Activated naive CD8-positive, alpha-beta T cell treated with anti-CD3 and anti-CD28 coated beads, Interleukin-2, amount 50 U/mL, for 24 hours (primary cell): ENCODE results near the gene PPP2R5A.

ENCODE experiments used
- ATAC-seq: fragments of 150-1000 bp; cut with Tn5 transposase; one replicate; pipeline ENCODE4 v1.10.0; 2021
- DNase-seq: peaks from one replicate; pipeline ENCODE4 v3.0.0; 2021
- H3K27ac Mint-ChIP-seq: one replicate; pipeline ENCODE4 v1.8.0; 2021; ENCODE audit warnings: mild to moderate bottlenecking, mixed read lengths
- H3K27me3 Mint-ChIP-seq: one replicate; pipeline ENCODE4 v1.8.0; 2021; ENCODE audit warnings: mixed read lengths
- H3K36me3 Mint-ChIP-seq: one replicate; pipeline ENCODE4 v1.8.0; 2021; ENCODE audit warnings: low read depth, mixed read lengths
- H3K4me1 Mint-ChIP-seq: one replicate; pipeline ENCODE4 v1.8.0; 2021; ENCODE audit warnings: mixed read lengths
- H3K4me3 Mint-ChIP-seq: one replicate; pipeline ENCODE4 v1.8.0; 2021; ENCODE audit warnings: mild to moderate bottlenecking, moderate library complexity, mixed read lengths
- H3K9me3 Mint-ChIP-seq: one replicate; pipeline ENCODE4 v1.8.0; 2021; ENCODE audit warnings: mixed read lengths

The PPP2R5A gene

DNA sequence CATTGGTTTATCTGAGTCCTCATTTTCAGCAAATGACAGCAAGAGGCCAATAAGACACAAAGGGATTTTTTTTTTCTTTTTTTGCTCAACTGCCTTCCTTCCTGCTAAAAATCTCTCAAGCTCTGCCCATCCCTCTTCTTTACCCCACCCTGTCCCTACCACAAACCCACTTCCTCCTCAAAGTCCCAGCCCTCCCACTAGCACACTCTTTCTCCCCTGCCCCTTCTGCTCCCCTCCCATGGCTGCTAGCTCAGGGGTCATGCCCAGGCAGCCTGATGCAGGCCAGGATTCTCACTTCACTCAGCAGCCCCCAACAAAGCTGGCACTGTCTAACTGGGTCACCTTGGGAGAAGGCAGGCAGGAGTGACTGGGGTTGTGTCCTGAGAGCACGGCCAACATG, 28.8 kb upstream of the PPP2R5A start:
- no peaks in the 10 kb centered on the region for H3K36me3 Mint-ChIP-seq
- H3K27ac Mint-ChIP-seq, result peak overlapping the region; percentile 74
- no peak overlapping the region for H3K4me3 Mint-ChIP-seq
- no peaks in the 10 kb centered on the region for H3K9me3 Mint-ChIP-seq
- no peaks in the 10 kb centered on the region for H3K27me3 Mint-ChIP-seq
- no peak for DNase-seq
- peak; percentile 42 for ATAC-seq
- H3K4me1 Mint-ChIP-seq, result peaks cover 53% of the 10 kb centered on the region

DNA sequence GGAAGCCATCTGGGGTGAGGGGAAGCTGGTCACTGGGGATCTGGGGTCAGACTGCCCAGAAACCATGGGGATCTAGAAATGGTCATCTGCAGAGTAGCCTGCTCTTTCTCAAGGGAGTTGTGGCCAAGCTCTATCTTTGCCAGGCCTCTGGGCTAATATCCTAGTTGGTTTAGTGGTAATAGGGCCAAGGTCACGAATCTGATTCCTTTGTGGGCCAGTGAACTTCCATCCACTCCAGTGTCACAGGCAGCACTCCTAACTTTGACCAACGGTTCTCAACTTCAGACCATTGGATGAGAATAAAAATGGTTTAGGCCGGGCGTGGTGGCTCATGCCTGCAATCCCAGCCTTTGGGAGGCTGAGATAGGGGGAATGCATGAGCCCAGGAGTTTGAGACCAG, 28.1 kb upstream of the PPP2R5A start:
- no peaks in the 10 kb centered on the region for H3K36me3 Mint-ChIP-seq
- DNase-seq (no peak), ATAC-seq (no peak)
- H3K4me3 Mint-ChIP-seq, result no peak overlapping the region
- H3K4me1 Mint-ChIP-seq, result peaks cover 55% of the 10 kb centered on the region
- H3K9me3 Mint-ChIP-seq, result no peaks in the 10 kb centered on the region
- H3K27me3 Mint-ChIP-seq, result no peaks in the 10 kb centered on the region
- no peak overlapping the region for H3K27ac Mint-ChIP-seq

DNA sequence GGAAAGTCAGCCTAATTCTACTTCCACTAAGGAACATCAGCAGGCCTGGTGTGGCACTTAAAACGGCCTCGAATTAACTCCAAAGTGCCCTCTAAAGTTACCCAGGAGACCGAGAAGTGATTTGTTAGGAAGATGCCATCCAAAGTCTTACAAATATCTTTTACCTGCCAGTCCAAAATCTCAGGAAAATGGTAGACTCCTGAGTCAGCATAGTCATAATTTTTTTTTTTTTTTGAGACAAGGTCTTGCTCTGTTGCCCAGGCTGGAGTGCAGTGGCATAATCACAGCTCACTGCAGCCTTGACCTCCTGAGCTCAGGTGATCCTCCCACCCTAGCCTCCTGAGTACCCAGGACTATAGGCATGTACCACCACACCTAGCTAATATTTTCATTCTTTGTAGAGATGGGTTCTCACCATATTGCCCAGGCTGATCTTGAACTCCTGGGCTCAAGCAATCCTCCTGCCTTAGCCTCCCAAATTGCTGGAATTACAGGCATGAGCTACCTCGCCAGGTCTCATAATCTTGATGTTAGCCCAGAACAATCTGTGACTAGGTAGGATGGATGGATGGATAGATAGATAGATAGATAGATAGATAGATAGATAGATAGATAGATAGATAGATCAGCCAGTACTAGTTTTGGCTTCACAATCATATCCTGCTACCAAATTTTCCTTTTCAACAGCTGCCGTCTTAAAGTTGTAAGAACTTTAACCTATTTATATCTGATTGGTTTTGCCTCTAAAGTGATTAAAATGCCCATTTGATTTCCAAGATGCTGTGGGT, 25.3 kb upstream of the PPP2R5A start:
- Mint-ChIP-seq H3K9me3 (no peaks in the 10 kb centered on the region), H3K27me3 (no peaks in the 10 kb centered on the region), H3K4me1 (peaks cover 36% of the 10 kb centered on the region), H3K27ac (no peak overlapping the region), H3K36me3 (no peaks in the 10 kb centered on the region), H3K4me3 (no peak overlapping the region)
- DNase-seq (no peak), ATAC-seq (no peak)

GRCh38 chr1:212260557-212261355, 24.5 kb upstream of the PPP2R5A start:
- DNase-seq, result no peak
- H3K27ac Mint-ChIP-seq, result peak overlapping the region; percentile 61
- H3K4me1 Mint-ChIP-seq, result peaks cover 27% of the 10 kb centered on the region
- no peak overlapping the region for H3K4me3 Mint-ChIP-seq
- peak; percentile 86 for ATAC-seq
- no peaks in the 10 kb centered on the region for H3K36me3 Mint-ChIP-seq
- H3K27me3 Mint-ChIP-seq, result no peaks in the 10 kb centered on the region
- H3K9me3 Mint-ChIP-seq, result no peaks in the 10 kb centered on the region

DNA sequence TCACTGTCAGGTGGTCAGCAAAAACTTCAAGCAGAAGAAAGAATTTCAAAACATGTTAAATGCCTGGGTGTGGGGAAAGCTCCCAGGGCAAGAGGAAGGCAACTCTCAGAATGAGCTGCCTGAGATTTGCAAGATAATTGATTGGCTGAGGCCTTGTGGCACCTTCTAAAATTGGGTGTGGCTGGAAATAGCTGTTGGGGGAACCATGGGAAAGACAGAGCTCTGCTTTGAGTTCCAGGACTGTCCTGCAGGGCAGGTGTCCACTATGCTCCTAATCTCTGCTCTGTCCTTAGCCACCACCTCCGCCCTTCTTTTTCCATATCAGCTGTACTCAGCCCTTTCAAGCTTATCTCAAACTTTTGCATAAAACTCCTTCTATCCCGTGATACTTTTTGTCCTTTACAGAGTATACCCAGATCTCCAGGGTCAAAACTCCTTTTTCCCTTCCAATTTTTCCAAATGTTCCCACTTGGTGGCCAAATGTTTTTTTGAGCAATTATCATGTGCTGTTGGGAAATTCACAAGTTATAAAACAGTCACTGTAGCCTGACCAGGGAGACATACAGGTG, 23.8 kb upstream of the PPP2R5A start:
- Mint-ChIP-seq H3K36me3 (no peaks in the 10 kb centered on the region), H3K27me3 (no peaks in the 10 kb centered on the region), H3K9me3 (no peaks in the 10 kb centered on the region), H3K27ac (peak overlapping the region; percentile 61), H3K4me1 (peaks cover 20% of the 10 kb centered on the region), H3K4me3 (no peak overlapping the region)
- ATAC-seq (no peak), DNase-seq (no peak)

- Mint-ChIP-seq H3K4me1 (no peaks in the 10 kb centered on the region), H3K27me3 (no peaks in the 10 kb centered on the region), H3K27ac (no peak overlapping the region), H3K9me3 (no peaks in the 10 kb centered on the region), H3K36me3 (no peaks in the 10 kb centered on the region), H3K4me3 (no peak overlapping the region)
- ATAC-seq, result no peak
- no peak for DNase-seq
Observed at GRCh38 chr1:212267017-212267416, 18.2 kb upstream of the PPP2R5A start.

DNA sequence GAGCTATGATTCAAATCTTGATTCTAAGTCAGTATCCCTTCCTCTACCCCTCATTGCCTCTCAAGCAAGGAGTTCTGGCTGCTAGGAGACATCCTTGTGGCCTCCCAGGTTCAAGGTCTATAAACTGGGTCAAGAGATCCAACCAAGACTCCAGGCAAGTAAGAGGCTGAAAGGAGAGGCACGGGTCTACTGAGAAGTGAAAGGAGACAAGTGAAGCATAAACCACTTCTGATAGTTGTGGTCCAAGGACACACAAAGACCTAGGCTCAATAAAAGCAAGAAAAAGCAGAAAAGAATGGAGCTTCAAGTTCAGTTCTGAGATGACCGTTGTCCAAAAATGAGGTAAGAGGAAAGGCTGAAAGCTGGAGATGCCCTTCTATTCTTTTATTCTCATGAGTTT, 17.8 kb upstream of the PPP2R5A start:
- H3K27ac Mint-ChIP-seq, result no peak overlapping the region
- H3K4me3 Mint-ChIP-seq, result no peak overlapping the region
- ATAC-seq, result no peak
- no peaks in the 10 kb centered on the region for H3K9me3 Mint-ChIP-seq
- no peak for DNase-seq
- no peaks in the 10 kb centered on the region for H3K27me3 Mint-ChIP-seq
- no peaks in the 10 kb centered on the region for H3K36me3 Mint-ChIP-seq
- H3K4me1 Mint-ChIP-seq, result no peaks in the 10 kb centered on the region

DNA sequence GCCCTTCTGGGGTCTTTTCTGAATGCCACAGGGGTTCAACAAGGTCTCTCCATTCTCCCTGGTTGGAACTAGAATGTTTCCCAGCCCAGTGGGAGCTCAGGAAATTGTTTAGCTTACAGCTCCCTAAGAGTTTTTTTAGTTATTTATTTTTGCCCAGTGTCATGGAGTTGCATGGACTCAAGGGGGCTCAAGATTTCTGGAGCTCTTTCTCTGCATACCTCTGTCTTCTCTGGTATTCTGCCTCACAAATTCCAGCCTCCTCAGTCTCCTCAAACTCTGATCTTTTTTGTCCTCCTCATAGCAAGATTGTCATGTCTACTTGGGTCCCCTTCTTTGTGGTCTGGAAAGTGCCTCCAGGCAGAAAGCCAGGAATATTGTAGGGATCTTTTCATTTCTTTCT, 15.9 kb upstream of the PPP2R5A start:
- DNase-seq, result no peak
- Mint-ChIP-seq H3K36me3 (no peaks in the 10 kb centered on the region), H3K4me1 (no peaks in the 10 kb centered on the region), H3K27ac (no peak overlapping the region), H3K9me3 (no peaks in the 10 kb centered on the region), H3K4me3 (no peak overlapping the region), H3K27me3 (no peaks in the 10 kb centered on the region)
- ATAC-seq, result no peak

- H3K27ac Mint-ChIP-seq, result no peak overlapping the region
- H3K9me3 Mint-ChIP-seq, result no peaks in the 10 kb centered on the region
- no peak overlapping the region for H3K4me3 Mint-ChIP-seq
- H3K27me3 Mint-ChIP-seq, result no peaks in the 10 kb centered on the region
- DNase-seq (no peak), ATAC-seq (no peak)
- no peaks in the 10 kb centered on the region for H3K4me1 Mint-ChIP-seq
- H3K36me3 Mint-ChIP-seq, result no peaks in the 10 kb centered on the region
Observed at GRCh38 chr1:212270564-212270963, 14.6 kb upstream of the PPP2R5A start.

GRCh38 chr1:212271234-212271633, 14.0 kb upstream of the PPP2R5A start:
- H3K27ac Mint-ChIP-seq, result no peak overlapping the region
- no peak for ATAC-seq
- no peaks in the 10 kb centered on the region for H3K4me1 Mint-ChIP-seq
- no peak for DNase-seq
- no peaks in the 10 kb centered on the region for H3K27me3 Mint-ChIP-seq
- H3K36me3 Mint-ChIP-seq, result no peaks in the 10 kb centered on the region
- no peaks in the 10 kb centered on the region for H3K9me3 Mint-ChIP-seq
- H3K4me3 Mint-ChIP-seq, result no peak overlapping the region

GRCh38 chr1:212271823-212272485, 13.3 kb upstream of the PPP2R5A start:
- DNase-seq, result no peak
- no peak for ATAC-seq
- H3K4me1 Mint-ChIP-seq, result no peaks in the 10 kb centered on the region
- no peaks in the 10 kb centered on the region for H3K36me3 Mint-ChIP-seq
- H3K27me3 Mint-ChIP-seq, result no peaks in the 10 kb centered on the region
- no peak overlapping the region for H3K4me3 Mint-ChIP-seq
- no peaks in the 10 kb centered on the region for H3K9me3 Mint-ChIP-seq
- no peak overlapping the region for H3K27ac Mint-ChIP-seq

- DNase-seq, result no peak
- no peak overlapping the region for H3K4me3 Mint-ChIP-seq
- ATAC-seq, result no peak
- H3K9me3 Mint-ChIP-seq, result no peaks in the 10 kb centered on the region
- H3K4me1 Mint-ChIP-seq, result peaks cover 17% of the 10 kb centered on the region
- H3K36me3 Mint-ChIP-seq, result no peaks in the 10 kb centered on the region
- H3K27ac Mint-ChIP-seq, result no peak overlapping the region
- no peaks in the 10 kb centered on the region for H3K27me3 Mint-ChIP-seq
Observed at GRCh38 chr1:212281590-212281989, 3.6 kb upstream of the PPP2R5A start.

GRCh38 chr1:212283741-212284140, 1.5 kb upstream of the PPP2R5A start:
- Mint-ChIP-seq H3K9me3 (no peaks in the 10 kb centered on the region), H3K27ac (peak overlapping the region; percentile 95), H3K36me3 (no peaks in the 10 kb centered on the region), H3K4me1 (peaks cover 29% of the 10 kb centered on the region), H3K27me3 (no peaks in the 10 kb centered on the region), H3K4me3 (peak overlapping the region; percentile 94)
- ATAC-seq (no peak), DNase-seq (no peak)

GRCh38 chr1:212284332-212284743, 872 bp upstream of the PPP2R5A start:
- ATAC-seq, result no peak
- Mint-ChIP-seq H3K27me3 (no peaks in the 10 kb centered on the region), H3K4me3 (peak overlapping the region; percentile 94), H3K9me3 (no peaks in the 10 kb centered on the region), H3K36me3 (no peaks in the 10 kb centered on the region), H3K4me1 (peaks cover 33% of the 10 kb centered on the region), H3K27ac (peak overlapping the region; percentile 95)
- DNase-seq, result no peak
